Right cardiac atrium (tissue), 5 donors: ENCODE results near the gene WWOX. TPM values are rescaled to one million over a fixed set of nuclear protein-coding genes. Genes with fewer than 3 reads are reported as not detected.

Source experiments
- ATAC-seq, 2 donors: fragments of 200-7000 bp; cut with Tn5 transposase; one replicate each; pipeline versions ENCODE4 v1.8.0 to v1.9.1; 2020; ENCODE audit warnings: moderate library complexity in 2 of 2, mild to moderate bottlenecking in 1 of 2
- DNase-seq, 3 donors: peaks; one replicate each; pipeline ENCODE4 v3.0.0-alpha.2; 2020
- H3K27ac ChIP-seq: one replicate; pipeline ENCODE4 v1.5.1; 2013; ENCODE audit warnings: mild to moderate bottlenecking, low read length, control low read depth, moderate library complexity
- H3K27me3 ChIP-seq: one replicate; pipeline ENCODE4 v1.6.1; 2013; ENCODE audit not compliant: control insufficient read depth, insufficient read depth
- H3K4me1 ChIP-seq: one replicate; pipeline ENCODE4 v1.6.1; 2013; ENCODE audit warnings: low read length; ENCODE audit not compliant: control insufficient read depth, insufficient read depth
- H3K4me3 ChIP-seq: one replicate; pipeline ENCODE4 v1.5.1; 2013; ENCODE audit warnings: low read length, control low read depth
- H3K9me3 ChIP-seq: one replicate; pipeline ENCODE4 v1.6.1; 2013; ENCODE audit warnings: low read length; ENCODE audit not compliant: control insufficient read depth
- WGBS: extraction: QIAGEN DNeasy Blood & Tissue Kit; methylation state at CpG from one replicate; pipeline ENCODE4 v1.1.7; 2013; 5-methylcytosine and 5-hydroxymethylcytosine counted together
- intact Hi-C, 4 donors: fragments of 100-400 bp; cut with DNase I; formaldehyde crosslinking; loops; one replicate each; pipeline versions ENCODE4 v1.11.0 to v1.14.0; 2022 to 2023
- polyA plus RNA-seq: library from polyadenylated mRNA; stranded (reverse); fragments of 200-250 nt; gene quantifications from one replicate; pipeline ENCODE4 v1.2.3, GENCODE V29; 2013
- total RNA-seq, 4 donors: library from RNA; stranded (reverse); fragmentation: NEBNext Ultra II Directional; extraction: Animal tissue kit (Norgen Biotek cat#: 25700); gene quantifications; one replicate each; pipeline ENCODE4 v1.2.1, GENCODE V29; 2021
- donor health status: healthy with polysubstance abuse.
- donor health status: DM: no; HTN: yes; CAD: no.
- donor health status: DM: no; HTN: no; CAD: no.
- donor health status: DM: no; HTN: yes; CAD: no; lungs with severe emphysema.
- donor health status: DM: yes; HTN: yes; CAD: no.

WWOX gene
- total and polyA plus RNA-seq, 5 donors, result 6.0 to 14.9 (median 13.1) TPM

DNA sequence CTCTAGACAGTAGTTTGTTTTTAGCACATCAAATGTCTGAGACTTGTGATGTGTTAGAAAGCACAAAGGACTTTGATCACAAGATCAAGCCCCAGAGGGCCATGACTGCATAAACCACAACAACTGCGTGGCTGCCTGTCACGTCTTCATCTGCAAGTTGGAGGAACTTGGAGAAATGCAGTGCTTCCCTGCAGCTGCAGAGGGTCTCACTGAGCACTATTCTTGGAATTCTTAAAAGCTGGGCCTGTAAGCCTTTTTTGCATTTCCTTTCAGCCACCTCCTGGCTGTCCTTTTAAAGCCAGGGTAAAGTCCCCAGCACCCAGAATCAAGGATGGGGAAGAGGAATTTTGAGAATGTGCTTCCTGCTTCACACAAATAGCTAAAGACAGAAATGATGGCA is 1069.8 kb downstream of the WWOX start:
- H3K27ac ChIP-seq, result no peak overlapping the region
- no peak overlapping the region for H3K4me3 ChIP-seq
- no peaks in the 10 kb centered on the region for H3K9me3 ChIP-seq
- DNase-seq (no peak), ATAC-seq (no peak)
- H3K27me3 ChIP-seq, result no peaks in the 10 kb centered on the region
- 67% methylated on average over 2 of the region's 2 CpGs for WGBS
- intact Hi-C loops, result no loop called here
- H3K4me1 ChIP-seq, result no peaks in the 10 kb centered on the region

DNA sequence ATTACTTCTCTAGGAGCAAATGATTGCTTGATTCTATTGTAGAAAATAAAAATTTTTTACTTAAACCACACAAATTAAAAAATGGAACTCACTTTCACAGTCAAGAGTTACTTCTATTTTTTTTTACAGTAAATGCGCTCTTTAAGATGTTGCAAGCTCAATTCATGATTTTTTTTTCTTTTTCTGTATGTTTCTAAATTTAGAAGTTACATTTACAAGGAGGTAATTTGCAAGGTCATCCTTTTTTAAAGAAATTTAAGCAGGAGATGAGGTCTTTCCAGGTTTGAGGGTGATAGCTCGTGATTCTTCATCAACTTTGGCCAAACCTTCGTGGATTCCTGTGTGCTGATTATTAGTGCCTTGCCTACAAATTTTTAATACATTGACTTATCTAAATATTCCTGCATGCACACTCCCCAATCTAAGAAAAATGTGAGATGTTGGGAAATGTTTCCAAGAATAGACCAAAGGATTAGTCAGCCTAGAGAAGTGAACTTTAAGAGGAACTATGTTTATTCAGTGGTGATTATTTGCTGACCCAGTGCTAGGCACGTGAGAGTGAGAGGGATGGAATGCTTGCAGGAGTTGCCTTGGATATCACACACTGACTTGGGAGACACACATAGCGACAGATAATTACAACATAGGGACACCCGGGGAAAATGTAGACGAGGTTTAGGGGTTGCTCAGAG is 1071.2 kb downstream of the WWOX start:
- WGBS, result 72% methylated on average over 7 of the region's 7 CpGs
- Histone ChIP-seq H3K9me3 (peaks cover 2% of the 10 kb centered on the region), H3K4me3 (no peak overlapping the region), H3K27me3 (no peaks in the 10 kb centered on the region), H3K4me1 (no peaks in the 10 kb centered on the region), H3K27ac (no peak overlapping the region)
- intact Hi-C loops, result no loop called here
- DNase-seq (peak in 1 of 3 donors; percentile 28), ATAC-seq (peak; percentile 48 to 52)

GRCh38 chr16:79171504-79171903 is 1072.0 kb downstream of the WWOX start:
- peaks cover 5% of the 10 kb centered on the region for H3K9me3 ChIP-seq
- H3K4me1 ChIP-seq, result no peaks in the 10 kb centered on the region
- no peaks in the 10 kb centered on the region for H3K27me3 ChIP-seq
- no peak for ATAC-seq
- DNase-seq, result no peak
- no peak overlapping the region for H3K4me3 ChIP-seq
- H3K27ac ChIP-seq, result no peak overlapping the region
- WGBS, result 66% methylated on average over 4 of the region's 4 CpGs
- intact Hi-C loops, result no loop called here

GRCh38 chr16:79171931-79172705 is 1072.7 kb downstream of the WWOX start:
- no peak overlapping the region for H3K27ac ChIP-seq
- no peak for ATAC-seq
- WGBS, result 74% methylated on average over 15 of the region's 15 CpGs
- peaks cover 5% of the 10 kb centered on the region for H3K9me3 ChIP-seq
- no peak overlapping the region for H3K4me3 ChIP-seq
- H3K27me3 ChIP-seq, result no peaks in the 10 kb centered on the region
- no peak for DNase-seq
- intact Hi-C loops, result no loop called here
- no peaks in the 10 kb centered on the region for H3K4me1 ChIP-seq

- intact Hi-C loops, result no loop called here
- Histone ChIP-seq H3K4me1 (no peaks in the 10 kb centered on the region), H3K4me3 (no peak overlapping the region), H3K27ac (no peak overlapping the region), H3K27me3 (no peaks in the 10 kb centered on the region), H3K9me3 (peaks cover 5% of the 10 kb centered on the region)
- ATAC-seq (no peak), DNase-seq (no peak)
- 96% methylated on average over 4 of the region's 4 CpGs for WGBS
Observed at GRCh38 chr16:79172976-79173500, 1073.6 kb downstream of the WWOX start.

GRCh38 chr16:79173919-79174318 is 1074.5 kb downstream of the WWOX start:
- Histone ChIP-seq H3K9me3 (peaks cover 5% of the 10 kb centered on the region), H3K4me3 (no peak overlapping the region), H3K27ac (no peak overlapping the region), H3K27me3 (no peaks in the 10 kb centered on the region), H3K4me1 (no peaks in the 10 kb centered on the region)
- ATAC-seq, result no peak
- intact Hi-C loops, result no loop called here
- DNase-seq, result no peak
- 85% methylated on average over 4 of the region's 4 CpGs for WGBS

DNA sequence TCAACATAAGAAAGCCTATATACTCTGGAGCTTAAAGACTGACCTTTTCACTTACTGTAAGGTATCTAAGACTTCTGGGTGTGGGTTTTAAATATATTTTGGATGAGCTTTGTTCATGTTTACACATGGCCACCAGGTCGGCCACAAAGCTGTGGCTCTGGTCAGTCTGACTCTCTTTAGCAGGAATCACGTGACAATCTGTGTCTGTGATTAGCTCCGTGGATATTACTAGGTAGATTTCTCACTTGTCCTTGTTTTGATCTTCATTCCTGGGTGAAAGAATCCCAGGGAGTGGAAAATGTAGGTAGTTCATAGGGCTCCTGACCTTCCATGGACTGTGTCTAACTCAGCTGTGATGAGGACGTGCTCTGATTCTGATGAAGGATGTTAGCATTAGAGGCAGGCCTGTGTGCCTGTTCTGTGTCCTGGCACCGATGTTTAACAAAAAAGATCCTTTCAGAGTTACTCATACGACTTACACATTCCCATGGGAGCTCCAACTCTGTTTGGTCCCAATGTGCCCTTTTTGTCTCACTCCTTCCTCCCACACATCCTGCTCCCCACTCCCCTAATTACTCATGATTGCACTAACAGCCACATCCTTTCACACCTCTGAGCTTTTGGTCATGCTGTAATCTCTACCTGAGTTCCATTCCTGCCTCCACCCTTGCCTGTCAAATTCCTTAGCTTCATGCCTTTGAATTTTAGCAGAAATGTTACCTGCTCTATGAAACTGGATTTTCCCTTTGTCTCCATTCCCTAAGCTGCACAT is 1076.0 kb downstream of the WWOX start:
- WGBS, result 76% methylated on average over 6 of the region's 6 CpGs
- ATAC-seq (no peak), DNase-seq (no peak)
- H3K9me3 ChIP-seq, result peaks cover 5% of the 10 kb centered on the region
- H3K4me3 ChIP-seq, result no peak overlapping the region
- no peaks in the 10 kb centered on the region for H3K4me1 ChIP-seq
- H3K27me3 ChIP-seq, result no peaks in the 10 kb centered on the region
- H3K27ac ChIP-seq, result no peak overlapping the region
- intact Hi-C loops, result no loop called here

GRCh38 chr16:79177018-79177417 is 1077.6 kb downstream of the WWOX start:
- WGBS, result 39% methylated on average over 14 of the region's 14 CpGs
- Histone ChIP-seq H3K27ac (no peak overlapping the region), H3K4me3 (no peak overlapping the region), H3K4me1 (no peaks in the 10 kb centered on the region), H3K27me3 (no peaks in the 10 kb centered on the region), H3K9me3 (peaks cover 5% of the 10 kb centered on the region)
- intact Hi-C loops, result no loop called here
- ATAC-seq (peak in 1 of 2 donors; percentile 52), DNase-seq (peak in 2 of 3 donors; percentile 50 to 52)

DNA sequence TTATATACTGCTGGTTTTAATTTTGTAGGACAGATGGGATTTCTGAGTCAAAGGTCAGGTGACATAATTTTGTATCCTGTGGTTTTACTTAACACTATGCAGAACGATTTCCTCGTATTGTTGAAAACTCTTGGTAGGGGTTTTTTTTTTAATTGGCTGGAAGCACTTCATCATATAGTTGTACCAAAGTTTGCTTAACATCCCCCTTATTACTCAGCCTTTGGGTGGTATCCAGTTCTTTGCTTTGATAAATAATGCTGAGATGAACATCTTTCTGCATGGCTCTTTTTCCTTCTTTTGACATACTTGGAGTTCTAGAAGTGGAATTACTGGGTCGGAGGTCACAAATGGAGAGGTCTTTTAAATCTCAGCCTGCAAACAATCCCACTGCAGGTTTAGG is 1082.0 kb downstream of the WWOX start:
- intact Hi-C loops, result no loop called here
- ATAC-seq (no peak), DNase-seq (no peak)
- no peak overlapping the region for H3K27ac ChIP-seq
- WGBS, result 73% methylated on average over 3 of the region's 3 CpGs
- H3K4me3 ChIP-seq, result no peak overlapping the region
- H3K9me3 ChIP-seq, result no peaks in the 10 kb centered on the region
- H3K27me3 ChIP-seq, result no peaks in the 10 kb centered on the region
- peaks cover 3% of the 10 kb centered on the region for H3K4me1 ChIP-seq

- intact Hi-C loops, result no loop called here
- Histone ChIP-seq H3K4me3 (no peak overlapping the region), H3K4me1 (peaks cover 3% of the 10 kb centered on the region), H3K27me3 (no peaks in the 10 kb centered on the region), H3K9me3 (no peaks in the 10 kb centered on the region), H3K27ac (no peak overlapping the region)
- ATAC-seq (no peak), DNase-seq (no peak)
- 74% methylated on average over 6 of the region's 6 CpGs for WGBS
Observed at GRCh38 chr16:79182616-79183015, 1083.2 kb downstream of the WWOX start.

- no peak overlapping the region for H3K27ac ChIP-seq
- 87% methylated on average over 4 of the region's 4 CpGs for WGBS
- intact Hi-C loops, result no loop called here
- ATAC-seq (no peak), DNase-seq (no peak)
- no peaks in the 10 kb centered on the region for H3K9me3 ChIP-seq
- peaks cover 3% of the 10 kb centered on the region for H3K4me1 ChIP-seq
- H3K4me3 ChIP-seq, result no peak overlapping the region
- no peaks in the 10 kb centered on the region for H3K27me3 ChIP-seq
Observed at GRCh38 chr16:79183571-79183970, 1084.1 kb downstream of the WWOX start.
